Ascending aorta (tissue), 2 donors: ENCODE results near the gene RNF208. TPM values are rescaled to one million over a fixed set of nuclear protein-coding genes. Genes with fewer than 3 reads are reported as not detected.

Experiments used
- DNase-seq, 2 donors: peaks; one replicate each; pipeline ENCODE4 v3.0.0-alpha.2; 2019; ENCODE audit warnings: low spot score in 2 of 2
- H3K27ac ChIP-seq, 2 donors: fragments of 200-600 bp; sonication (generic); one replicate each; pipeline ENCODE4 v1.5.1; 2016 to 2017; ENCODE audit warnings: mild to moderate bottlenecking in 1 of 2
- H3K27me3 ChIP-seq: fragments of 200-600 bp; sonication (generic); one replicate; pipeline ENCODE4 v1.5.1; 2017
- H3K36me3 ChIP-seq, 2 donors: fragments of 200-600 bp; sonication (generic); one replicate each; pipeline ENCODE4 v1.5.1; 2016
- H3K4me1 ChIP-seq, 2 donors: fragments of 200-600 bp; sonication (generic); one replicate each; pipeline ENCODE4 v1.5.1; 2016 to 2017; ENCODE audit warnings: mild to moderate bottlenecking in 1 of 2
- H3K4me3 ChIP-seq, 2 donors: fragments of 200-600 bp; sonication (generic); one replicate each; pipeline ENCODE4 v1.5.1; 2016 to 2017; ENCODE audit warnings: mild to moderate bottlenecking in 1 of 2
- H3K9me3 ChIP-seq, 2 donors: fragments of 200-600 bp; sonication (generic); one replicate each; pipeline ENCODE4 v1.5.1; 2016
- intact Hi-C: fragments of 100-400 bp; cut with DNase I; formaldehyde crosslinking; loops from one replicate; pipeline ENCODE4 v1.15.1; 2023
- total RNA-seq: library from RNA; depleted of rRNA; stranded (reverse); fragments of >200 nt; gene quantifications from one replicate; pipeline ENCODE4 v1.1.0, GENCODE V29; 2016
- TF ChIP-seq, protein P1 (sequence below), 3 experiments: fragments of 200-600 bp in 2 of 3; fragments of 450-650 bp in 1 of 3; sonication (generic) in 2 of 3; IDR thresholded peaks; one replicate each; pipeline ENCODE4 v1.5.1; 2016 to 2019; ENCODE audit warnings: antibody characterized with exemption in 3 of 3, mild to moderate bottlenecking in 1 of 3, moderate library complexity in 1 of 3

RNF208 gene
- total RNA-seq, 1 donor from 2014 or later, result 6.7 TPM

- Histone ChIP-seq H3K27me3 (no peaks in the 10 kb centered on the region), H3K4me1 (peaks cover 0 to 11% of the 10 kb centered on the region in 2 donors), H3K27ac (no peak overlapping the region), H3K9me3 (no peaks in the 10 kb centered on the region), H3K4me3 (no peak overlapping the region), H3K36me3 (peaks cover 62 to 78% of the 10 kb centered on the region in 2 donors)
- TF ChIP-seq, protein P1, sequence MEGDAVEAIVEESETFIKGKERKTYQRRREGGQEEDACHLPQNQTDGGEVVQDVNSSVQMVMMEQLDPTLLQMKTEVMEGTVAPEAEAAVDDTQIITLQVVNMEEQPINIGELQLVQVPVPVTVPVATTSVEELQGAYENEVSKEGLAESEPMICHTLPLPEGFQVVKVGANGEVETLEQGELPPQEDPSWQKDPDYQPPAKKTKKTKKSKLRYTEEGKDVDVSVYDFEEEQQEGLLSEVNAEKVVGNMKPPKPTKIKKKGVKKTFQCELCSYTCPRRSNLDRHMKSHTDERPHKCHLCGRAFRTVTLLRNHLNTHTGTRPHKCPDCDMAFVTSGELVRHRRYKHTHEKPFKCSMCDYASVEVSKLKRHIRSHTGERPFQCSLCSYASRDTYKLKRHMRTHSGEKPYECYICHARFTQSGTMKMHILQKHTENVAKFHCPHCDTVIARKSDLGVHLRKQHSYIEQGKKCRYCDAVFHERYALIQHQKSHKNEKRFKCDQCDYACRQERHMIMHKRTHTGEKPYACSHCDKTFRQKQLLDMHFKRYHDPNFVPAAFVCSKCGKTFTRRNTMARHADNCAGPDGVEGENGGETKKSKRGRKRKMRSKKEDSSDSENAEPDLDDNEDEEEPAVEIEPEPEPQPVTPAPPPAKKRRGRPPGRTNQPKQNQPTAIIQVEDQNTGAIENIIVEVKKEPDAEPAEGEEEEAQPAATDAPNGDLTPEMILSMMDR (IDR thresholded peaks at IDR 0.05), result no peak
- no peak for DNase-seq
- intact Hi-C loops, result no loop called here
Measured at GRCh38 chr9:137181680-137182079, 40.4 kb downstream of the RNF208 start.

GRCh38 chr9:137180491-137180890 is 41.5 kb downstream of the RNF208 start:
- no peaks in the 10 kb centered on the region for H3K4me1 ChIP-seq
- no peak overlapping the region for H3K27ac ChIP-seq
- no peaks in the 10 kb centered on the region for H3K27me3 ChIP-seq
- TF ChIP-seq, protein P1 (IDR thresholded peaks at IDR 0.05), result no peak
- intact Hi-C loops, result no loop called here
- DNase-seq, result no peak
- H3K9me3 ChIP-seq, result no peaks in the 10 kb centered on the region
- no peak overlapping the region for H3K4me3 ChIP-seq
- peaks cover 62 to 67% of the 10 kb centered on the region in 2 donors for H3K36me3 ChIP-seq

DNA sequence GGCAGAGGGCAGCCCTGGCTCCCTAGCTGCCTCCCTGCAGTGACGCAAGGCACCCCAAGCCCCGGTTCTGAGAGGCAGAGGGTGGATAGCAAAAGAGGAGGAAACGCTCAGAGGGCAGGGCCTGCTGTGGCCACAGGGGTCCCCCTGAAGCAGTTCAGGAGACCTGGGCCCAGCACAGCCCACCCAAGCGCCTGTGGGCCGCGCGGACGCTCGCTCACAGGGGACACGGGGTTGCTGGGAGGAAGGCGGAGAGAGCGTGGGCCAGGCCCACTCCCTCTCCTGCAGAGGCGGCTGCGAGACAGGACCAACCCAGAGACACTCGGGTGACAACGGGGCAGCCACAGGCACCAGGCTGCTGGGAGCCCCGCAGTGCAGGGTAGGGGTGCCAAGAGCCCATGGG is 42.3 kb downstream of the RNF208 start:
- TF ChIP-seq, protein P1 (IDR thresholded peaks at IDR 0.05), result no peak
- H3K27me3 ChIP-seq, result no peaks in the 10 kb centered on the region
- no peak overlapping the region for H3K4me3 ChIP-seq
- H3K9me3 ChIP-seq, result no peaks in the 10 kb centered on the region
- H3K27ac ChIP-seq, result no peak overlapping the region
- no peaks in the 10 kb centered on the region for H3K4me1 ChIP-seq
- intact Hi-C loops, result no loop called here
- peaks cover 60% of the 10 kb centered on the region in 2 donors for H3K36me3 ChIP-seq
- DNase-seq, result no peak

DNA sequence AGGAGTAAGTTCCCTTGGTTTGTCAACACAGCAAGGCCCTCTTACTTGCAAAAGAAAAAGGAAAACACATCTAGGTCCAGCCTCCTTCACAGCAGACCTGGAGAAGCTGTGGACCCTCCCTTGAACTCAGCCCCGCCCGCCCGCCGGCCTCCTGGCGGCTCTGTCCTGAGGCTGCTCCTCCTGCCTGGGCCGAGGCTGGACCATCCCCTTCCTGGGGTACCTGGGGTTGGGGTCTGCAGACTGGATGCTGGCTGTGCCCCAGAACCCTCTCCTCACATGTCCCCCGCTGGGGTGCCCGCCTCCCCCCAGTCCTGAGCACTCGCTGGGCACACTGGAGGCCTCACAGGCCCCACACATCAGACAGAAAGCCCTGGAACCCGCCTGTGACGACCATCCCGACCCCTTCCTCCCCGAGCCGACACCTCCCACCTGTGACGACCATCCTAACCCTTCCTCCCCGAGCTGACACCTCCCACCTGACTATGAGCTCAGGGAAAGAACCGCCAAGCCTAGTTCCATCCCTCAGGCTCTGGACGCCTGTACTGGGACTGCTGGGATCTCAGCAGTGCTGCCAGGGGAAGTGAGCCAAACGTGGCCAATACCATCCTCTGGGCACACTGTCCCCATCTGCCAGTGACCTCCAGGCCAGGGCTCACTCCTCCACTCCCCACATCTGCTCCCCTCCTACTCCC is 43.0 kb downstream of the RNF208 start:
- intact Hi-C loops, result no loop called here
- H3K9me3 ChIP-seq, result no peaks in the 10 kb centered on the region
- DNase-seq, result no peak
- TF ChIP-seq, protein P1 (IDR thresholded peaks at IDR 0.05), result no peak
- H3K4me1 ChIP-seq, result no peaks in the 10 kb centered on the region
- no peak overlapping the region for H3K4me3 ChIP-seq
- H3K27ac ChIP-seq, result no peak overlapping the region
- no peaks in the 10 kb centered on the region for H3K27me3 ChIP-seq
- H3K36me3 ChIP-seq, result peaks cover 53 to 55% of the 10 kb centered on the region in 2 donors

DNA sequence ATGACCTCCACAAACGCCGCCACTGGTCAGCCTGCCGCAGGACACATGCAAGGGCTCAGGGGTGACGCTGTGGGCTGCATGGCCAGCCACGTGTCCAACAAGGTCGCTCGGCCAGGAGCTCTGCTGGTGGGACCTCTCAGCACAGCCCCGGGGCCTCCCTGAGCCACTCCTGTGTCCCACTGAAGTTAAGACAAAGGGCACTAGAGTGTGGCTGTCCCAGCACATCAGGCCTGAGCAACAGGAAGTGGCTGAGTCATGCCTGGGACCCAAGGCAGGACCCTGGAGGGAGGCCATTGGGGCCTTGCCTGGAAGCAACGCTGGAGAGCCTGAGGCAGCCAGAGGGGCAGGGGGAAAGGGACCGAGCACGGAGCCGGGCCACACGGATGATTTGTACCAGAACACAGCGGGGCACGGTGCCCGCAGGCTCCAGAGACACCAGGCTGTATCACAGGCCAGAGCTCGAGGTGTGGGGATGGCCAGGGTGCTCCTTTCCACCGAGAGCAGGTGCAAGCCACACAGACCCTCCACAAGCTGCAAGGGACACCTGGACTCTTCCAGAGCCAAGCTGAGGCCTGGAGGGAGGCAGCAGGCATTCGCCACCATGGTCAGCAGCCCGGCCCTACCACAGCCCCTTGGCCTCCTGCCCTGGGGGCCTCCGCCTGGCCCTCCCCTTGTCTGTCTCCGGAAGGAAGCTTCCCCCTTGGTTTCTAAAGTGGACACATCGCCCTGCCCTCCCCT is 43.7 kb downstream of the RNF208 start:
- Histone ChIP-seq H3K9me3 (no peaks in the 10 kb centered on the region), H3K4me3 (no peak overlapping the region), H3K27ac (no peak overlapping the region), H3K27me3 (no peaks in the 10 kb centered on the region), H3K36me3 (peaks cover 46 to 48% of the 10 kb centered on the region in 2 donors), H3K4me1 (no peaks in the 10 kb centered on the region)
- DNase-seq, result no peak
- TF ChIP-seq, protein P1 (IDR thresholded peaks at IDR 0.05), result no peak
- intact Hi-C loops, result no loop called here
